Body of pancreas (tissue), 4 donors: ENCODE results near the gene IGSF21. TPM values are rescaled to one million over a fixed set of nuclear protein-coding genes. Genes with fewer than 3 reads are reported as not detected.
"Not testable (repeated sequence)": the region's sequence is repeated elsewhere in the genome, so short reads cannot be mapped to it uniquely, and the experiment has no call there.

ENCODE experiments used
- ATAC-seq: fragments of 150-250 bp; one replicate; pipeline ENCODE4 v1.9.1; 2016
- DNase-seq, 4 donors: peaks; one replicate each; pipeline ENCODE4 v3.0.0-alpha.2; 2019
- H3K27ac ChIP-seq, 4 donors: fragments of 200-600 bp; sonication (generic); 1 replicate in 3 of 4; 2 replicates in 1 of 4; pipeline versions ENCODE4 v1.5.1 to v1.6.1; 2016 to 2019; ENCODE audit warnings: mild to moderate bottlenecking in 1 of 4, mixed read lengths in 1 of 4, moderate library complexity in 1 of 4
- H3K27me3 ChIP-seq, 2 donors: fragments of 200-600 bp; sonication (generic); one replicate each; pipeline ENCODE4 v1.6.0; 2016; ENCODE audit warnings: mild to moderate bottlenecking in 1 of 2
- H3K36me3 ChIP-seq, 2 donors: fragments of 200-600 bp; sonication (generic); replicated peaks in 1 of 2; 2 replicates each; pipeline ENCODE4 v1.5.1; 2016; ENCODE audit warnings: low read depth in 2 of 2; ENCODE audit not compliant: insufficient read depth in 1 of 2
- H3K4me1 ChIP-seq: fragments of 200-600 bp; sonication (generic); one replicate; pipeline ENCODE4 v1.6.0; 2016
- H3K4me3 ChIP-seq, 2 donors: fragments of 200-600 bp; sonication (generic); 1 replicate in 1 of 2; 2 replicates in 1 of 2; pipeline ENCODE4 v1.5.1; 2016 to 2019
- H3K9me3 ChIP-seq, 3 donors: fragments of 200-600 bp; sonication (generic); 1 replicate in 2 of 3; 2 replicates in 1 of 3; pipeline ENCODE4 v1.5.1; 2016
- POLR2A ChIP-seq, 3 donors: fragments of 450-650 bp; IDR thresholded peaks; one replicate each; pipeline ENCODE4 v1.6.1; 2016; ENCODE audit warnings: antibody characterized with exemption in 3 of 3, mild to moderate bottlenecking in 2 of 3
- WGBS, 2 donors: methylation state at CpG; one replicate each; pipeline ENCODE4 v1.1.5; 2017; 5-methylcytosine and 5-hydroxymethylcytosine counted together
- intact Hi-C: fragments of 100-400 bp; cut with DNase I; formaldehyde crosslinking; loops from one replicate; pipeline ENCODE4 v1.15.1; 2023
- total RNA-seq, 2 donors: library from RNA; depleted of rRNA; stranded (reverse); fragments of >200 nt; gene quantifications; one replicate each; pipeline ENCODE4 v1.1.0, GENCODE V29; 2016
- TF ChIP-seq, protein P1 (sequence below), 7 experiments: fragments of 450-650 bp in 4 of 7; fragments of 200-600 bp in 3 of 7; sonication (generic) in 3 of 7; IDR thresholded peaks; one replicate each; pipeline ENCODE4 v1.5.1; 2016 to 2019; ENCODE audit warnings: antibody characterized with exemption in 7 of 7

IGSF21 gene
- total RNA-seq, 2 donors from 2014 or later: 0.33 to 2.1 TPM

DNA sequence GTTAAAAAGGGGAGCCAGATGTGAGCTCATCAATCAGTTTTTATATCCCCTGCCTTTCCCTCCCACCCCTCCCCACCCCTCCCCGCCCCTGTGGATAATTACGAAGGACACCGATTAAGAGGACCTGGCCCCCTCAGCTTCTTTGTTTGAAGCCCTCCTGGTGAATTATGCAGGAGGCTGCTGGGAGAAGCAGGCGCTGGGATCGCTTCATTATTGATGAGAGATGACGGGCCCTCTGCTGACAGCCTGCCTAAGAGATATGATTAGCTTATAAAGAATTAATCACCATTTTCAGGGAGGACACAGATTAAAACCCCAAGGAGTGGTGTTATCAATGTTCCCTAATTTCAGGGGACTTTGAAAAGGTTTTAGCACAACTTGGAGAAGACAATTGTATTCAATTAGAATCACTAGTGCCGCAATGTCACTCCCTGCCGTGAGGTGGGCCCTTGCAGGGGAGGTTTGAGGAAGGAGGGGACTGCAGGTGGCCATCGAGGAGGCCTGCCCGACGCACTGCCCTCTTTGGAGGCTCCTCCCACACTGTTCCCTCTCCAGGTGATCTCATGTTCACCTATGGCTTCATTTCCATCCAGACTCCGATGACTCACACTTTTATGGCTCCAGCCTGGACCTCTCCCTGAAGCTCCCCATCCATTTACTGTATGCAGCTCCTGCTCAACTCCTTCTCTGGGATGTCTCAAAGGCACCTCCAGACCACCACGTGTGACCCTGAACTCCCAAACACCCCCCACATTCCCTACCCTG, 306.1 kb downstream of the IGSF21 start:
- peaks cover 0 to 5% (median 0%) of the 10 kb centered on the region in 3 donors for H3K9me3 ChIP-seq
- intact Hi-C loops: no loop called here
- no peaks in the 10 kb centered on the region for H3K4me1 ChIP-seq
- WGBS, 2 donors: 61 to 66% methylated on average over 12 of the region's 13 CpGs
- no peak for TF ChIP-seq POLR2A (IDR thresholded peaks at IDR 0.05)
- TF ChIP-seq, protein P1, sequence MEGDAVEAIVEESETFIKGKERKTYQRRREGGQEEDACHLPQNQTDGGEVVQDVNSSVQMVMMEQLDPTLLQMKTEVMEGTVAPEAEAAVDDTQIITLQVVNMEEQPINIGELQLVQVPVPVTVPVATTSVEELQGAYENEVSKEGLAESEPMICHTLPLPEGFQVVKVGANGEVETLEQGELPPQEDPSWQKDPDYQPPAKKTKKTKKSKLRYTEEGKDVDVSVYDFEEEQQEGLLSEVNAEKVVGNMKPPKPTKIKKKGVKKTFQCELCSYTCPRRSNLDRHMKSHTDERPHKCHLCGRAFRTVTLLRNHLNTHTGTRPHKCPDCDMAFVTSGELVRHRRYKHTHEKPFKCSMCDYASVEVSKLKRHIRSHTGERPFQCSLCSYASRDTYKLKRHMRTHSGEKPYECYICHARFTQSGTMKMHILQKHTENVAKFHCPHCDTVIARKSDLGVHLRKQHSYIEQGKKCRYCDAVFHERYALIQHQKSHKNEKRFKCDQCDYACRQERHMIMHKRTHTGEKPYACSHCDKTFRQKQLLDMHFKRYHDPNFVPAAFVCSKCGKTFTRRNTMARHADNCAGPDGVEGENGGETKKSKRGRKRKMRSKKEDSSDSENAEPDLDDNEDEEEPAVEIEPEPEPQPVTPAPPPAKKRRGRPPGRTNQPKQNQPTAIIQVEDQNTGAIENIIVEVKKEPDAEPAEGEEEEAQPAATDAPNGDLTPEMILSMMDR (IDR thresholded peaks at IDR 0.05): no peak
- H3K4me3 ChIP-seq: no peak overlapping the region
- no peak overlapping the region for H3K27ac ChIP-seq
- DNase-seq (no peak), ATAC-seq (no peak)
- no peaks in the 10 kb centered on the region for H3K36me3 ChIP-seq
- no peaks in the 10 kb centered on the region for H3K27me3 ChIP-seq

DNA sequence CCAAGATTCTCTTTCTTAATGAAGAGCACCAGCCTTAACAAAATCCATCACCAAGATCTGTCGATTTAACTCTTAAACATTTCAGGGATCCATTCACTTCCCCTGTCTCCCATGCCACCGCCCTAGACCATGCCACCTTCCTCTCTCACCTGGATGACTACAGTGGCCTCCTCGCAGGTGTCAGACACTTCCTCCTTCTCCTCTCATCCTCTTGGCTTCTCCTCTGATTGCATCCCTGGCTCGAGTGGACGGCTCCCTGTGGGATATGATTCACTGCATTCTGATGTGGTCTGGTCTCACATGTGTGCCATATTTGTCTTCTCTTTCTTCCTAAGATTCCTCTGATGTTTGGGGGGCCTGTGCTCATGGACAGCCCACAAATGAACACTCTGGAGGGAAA, 306.7 kb downstream of the IGSF21 start:
- intact Hi-C loops: no loop called here
- Histone ChIP-seq H3K27me3 (no peaks in the 10 kb centered on the region), H3K4me3 (no peak overlapping the region), H3K27ac (no peak overlapping the region), H3K36me3 (no peaks in the 10 kb centered on the region), H3K9me3 (peaks cover 0 to 5% (median 0%) of the 10 kb centered on the region in 3 donors), H3K4me1 (no peaks in the 10 kb centered on the region)
- DNase-seq: no peak
- no peak for ATAC-seq
- WGBS, 2 donors: 64 to 71% methylated on average over 5 of the region's 5 CpGs
- TF ChIP-seq, protein P1 (IDR thresholded peaks at IDR 0.05): no peak

DNA sequence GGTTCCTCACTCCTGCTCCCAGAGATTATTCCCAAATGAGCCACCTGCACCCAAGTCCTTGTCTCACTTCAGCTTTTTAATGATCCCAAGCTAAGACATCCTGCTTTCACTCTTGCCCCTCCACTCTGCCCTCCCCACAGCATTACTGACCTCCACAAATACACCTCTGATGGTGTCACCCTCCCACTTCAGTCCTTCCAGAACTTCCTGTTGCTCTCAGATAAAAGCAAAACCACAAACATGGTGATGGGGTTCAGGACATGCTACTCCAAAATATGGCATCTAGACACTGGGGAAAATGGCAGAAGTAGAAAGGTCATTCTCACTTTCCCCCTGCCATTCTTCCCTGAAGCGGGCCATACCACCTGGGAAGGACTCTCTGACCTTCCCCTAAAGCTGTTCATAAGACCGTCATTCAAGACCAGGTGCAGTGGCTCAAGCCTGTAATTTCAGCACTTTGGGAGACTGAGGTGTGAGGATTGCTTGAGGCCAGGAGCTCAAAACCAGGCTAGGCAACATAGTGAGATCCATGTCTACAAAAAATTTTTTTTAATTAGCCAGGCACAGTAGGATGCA, 307.4 kb downstream of the IGSF21 start:
- no peaks in the 10 kb centered on the region for H3K4me1 ChIP-seq
- no peaks in the 10 kb centered on the region for H3K27me3 ChIP-seq
- H3K9me3 ChIP-seq: peaks cover 0 to 5% (median 0%) of the 10 kb centered on the region in 3 donors
- no peaks in the 10 kb centered on the region for H3K36me3 ChIP-seq
- no peak overlapping the region for H3K4me3 ChIP-seq
- no peak overlapping the region for H3K27ac ChIP-seq
- 76 to 80% methylated on average over 2 of the region's 2 CpGs for WGBS, 2 donors
- no peak for ATAC-seq
- intact Hi-C loops: no loop called here
- DNase-seq: no peak
- TF ChIP-seq, protein P1 (IDR thresholded peaks at IDR 0.05): no peak
- TF ChIP-seq POLR2A (IDR thresholded peaks at IDR 0.05): no peak

DNA sequence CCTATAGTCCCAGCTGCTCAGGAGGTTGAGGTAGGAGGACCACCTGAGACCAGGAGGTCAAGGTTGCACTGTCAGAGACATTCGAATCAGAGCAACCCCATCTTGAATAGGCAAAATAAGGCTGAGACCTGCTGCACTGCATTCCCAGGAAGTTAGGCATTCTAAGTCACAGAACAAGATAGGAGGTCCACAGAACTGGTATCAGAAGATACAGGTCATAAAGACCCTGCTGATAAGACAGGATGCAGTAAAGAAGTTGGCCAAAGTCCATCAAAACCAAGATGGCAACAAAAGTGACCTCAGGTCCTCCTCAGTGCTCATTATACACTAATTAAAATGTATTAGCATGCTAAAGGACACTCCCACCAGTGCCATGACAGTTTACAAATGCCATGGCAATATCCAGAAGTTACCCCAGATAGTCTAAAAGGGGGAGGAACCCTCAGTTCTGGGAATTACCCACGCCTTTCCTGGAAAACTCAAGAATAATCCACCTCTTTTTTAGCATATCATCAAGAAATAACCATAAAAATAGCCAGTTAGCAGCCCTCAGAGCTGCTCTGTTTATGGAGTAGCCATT, 307.9 kb downstream of the IGSF21 start:
- Histone ChIP-seq H3K36me3 (no peaks in the 10 kb centered on the region), H3K27ac (no peak overlapping the region), H3K4me3 (no peak overlapping the region), H3K27me3 (no peaks in the 10 kb centered on the region), H3K4me1 (no peaks in the 10 kb centered on the region), H3K9me3 (peaks cover 0 to 5% (median 0%) of the 10 kb centered on the region in 3 donors)
- 73 to 74% methylated on average over 2 of the region's 2 CpGs for WGBS, 2 donors
- intact Hi-C loops: no loop called here
- no peak for TF ChIP-seq POLR2A (IDR thresholded peaks at IDR 0.05)
- TF ChIP-seq, protein P1 (IDR thresholded peaks at IDR 0.05): no peak
- no peak for DNase-seq
- no peak for ATAC-seq

DNA sequence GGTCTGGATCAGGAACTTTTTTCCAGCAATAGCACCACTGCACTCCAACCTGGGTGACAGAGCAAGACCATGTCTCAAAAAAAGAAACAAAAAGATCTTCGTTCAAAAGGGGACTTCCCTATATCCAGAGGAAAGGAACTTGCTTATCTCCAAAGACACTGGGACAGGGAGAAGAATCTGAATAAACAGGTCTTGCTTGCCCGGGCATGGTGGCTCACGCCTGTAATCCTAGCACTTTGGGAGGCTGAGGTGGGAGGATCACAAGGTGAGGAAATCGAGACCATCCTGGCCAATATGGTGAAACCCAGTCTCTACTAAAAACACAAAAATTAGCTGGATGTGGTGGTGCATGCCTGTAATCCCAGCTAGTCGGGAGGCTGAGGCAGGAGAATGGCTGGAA, 308.5 kb downstream of the IGSF21 start:
- ATAC-seq, intact Hi-C loops, H3K4me1 ChIP-seq, H3K36me3 ChIP-seq, H3K9me3 ChIP-seq, H3K4me3 ChIP-seq, DNase-seq, H3K27ac ChIP-seq, H3K27me3 ChIP-seq: not testable (repeated sequence)
- 64 to 85% methylated on average over 5 of the region's 5 CpGs for WGBS, 2 donors
